AG10803 (cell line): ENCODE measurements around the gene B3GNT5.

Experiments used
- DNase-seq: peaks from one replicate; pipeline ENCODE4 v3.0.0; 2010; ENCODE audit warnings: low read depth
- H3K4me3 ChIP-seq: 2 replicates; pipeline ENCODE4 v1.5.1; 2011; ENCODE audit warnings: mild to moderate bottlenecking, low read length, control low read depth
- CTCF ChIP-seq: conservative IDR thresholded peaks from 2 replicates; pipeline ENCODE4 v1.5.1; 2011; ENCODE audit warnings: mild to moderate bottlenecking, low read length, control low read depth, inconsistent platforms

The B3GNT5 gene

GRCh38 chr3:183317271-183317670, 64.2 kb downstream of the B3GNT5 start:
- H3K4me3 ChIP-seq: no peak overlapping the region
- no peak for DNase-seq
- TF ChIP-seq CTCF: no peak

GRCh38 chr3:183317886-183318865, 65.1 kb downstream of the B3GNT5 start:
- TF ChIP-seq CTCF: no peak
- no peak overlapping the region for H3K4me3 ChIP-seq
- DNase-seq: peak; percentile 13

GRCh38 chr3:183318877-183319276, 65.8 kb downstream of the B3GNT5 start:
- TF ChIP-seq CTCF: no peak
- no peak overlapping the region for H3K4me3 ChIP-seq
- DNase-seq: peak; percentile 3

GRCh38 chr3:183319371-183319770, 66.3 kb downstream of the B3GNT5 start:
- H3K4me3 ChIP-seq: no peak overlapping the region
- DNase-seq: no peak
- TF ChIP-seq CTCF: no peak
